ENCODE results near the gene SKA3.
"Not testable (repeated sequence)": the region's sequence is repeated elsewhere in the genome, so short reads cannot be mapped to it uniquely, and the experiment has no call there.

SKA3 gene

DNA sequence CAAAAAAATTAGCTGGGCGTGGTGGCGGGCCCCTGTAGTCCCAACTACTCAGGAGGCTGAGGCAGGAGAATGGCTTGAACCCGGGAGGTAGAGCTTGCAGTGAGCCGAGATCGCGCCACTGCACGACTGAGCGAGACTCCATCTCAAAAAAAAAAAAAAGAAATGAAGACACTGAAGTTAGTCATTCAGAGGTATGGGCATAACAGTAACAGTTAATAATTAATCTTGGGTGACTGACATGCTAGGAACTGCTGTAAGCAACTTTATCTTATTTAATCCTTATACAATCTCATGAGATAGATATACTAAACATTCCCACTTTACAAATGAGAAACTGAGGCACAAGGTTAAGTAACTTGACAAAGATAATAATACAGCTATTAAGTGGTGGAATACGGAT, 4.9 kb downstream of the SKA3 start:
- DNase-seq (ENCODE audit: low read depth in 3 of 3): no peak

DNA sequence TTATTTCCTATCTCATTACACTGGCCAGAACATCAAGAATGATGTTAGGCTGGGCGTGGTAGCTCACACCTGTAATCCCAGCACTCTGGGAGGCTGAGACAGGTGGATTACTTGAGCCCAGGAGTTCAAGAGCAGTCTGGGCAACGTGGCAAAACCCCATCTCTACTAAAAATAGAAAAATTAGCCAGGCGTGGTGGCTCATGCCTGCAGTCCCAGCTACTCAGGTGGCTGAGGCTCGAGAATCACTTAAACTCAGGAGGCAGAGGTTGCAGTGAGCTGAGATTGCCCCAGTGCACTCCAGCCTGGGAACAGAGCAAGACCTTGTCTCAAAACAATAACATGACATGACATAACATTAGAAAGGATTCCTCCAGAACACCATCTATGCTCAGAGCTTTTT, 10.7 kb downstream of the SKA3 start:
- DNase-seq (ENCODE audit: low read depth in 3 of 3): not testable (repeated sequence)

DNA sequence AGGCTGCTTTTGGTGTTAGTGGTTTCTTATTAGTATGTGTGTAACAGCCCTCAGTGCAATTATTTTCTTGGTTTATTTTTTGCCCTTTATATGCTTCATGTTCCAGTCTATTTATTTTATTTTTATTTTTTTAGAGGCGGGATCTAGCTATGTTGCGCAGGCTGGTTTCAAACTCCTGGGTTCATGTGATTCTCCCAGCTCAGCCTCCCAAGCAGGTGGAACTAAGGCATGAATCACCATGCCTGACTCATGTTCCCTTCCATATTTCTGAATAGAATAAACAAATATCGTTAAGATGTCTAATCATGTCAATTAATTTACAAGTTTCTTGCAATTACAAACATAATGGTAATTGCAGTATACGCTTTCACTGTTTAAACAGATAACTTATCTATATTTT, 11.7 kb downstream of the SKA3 start:
- DNase-seq (ENCODE audit: low read depth in 3 of 3): no peak

DNA sequence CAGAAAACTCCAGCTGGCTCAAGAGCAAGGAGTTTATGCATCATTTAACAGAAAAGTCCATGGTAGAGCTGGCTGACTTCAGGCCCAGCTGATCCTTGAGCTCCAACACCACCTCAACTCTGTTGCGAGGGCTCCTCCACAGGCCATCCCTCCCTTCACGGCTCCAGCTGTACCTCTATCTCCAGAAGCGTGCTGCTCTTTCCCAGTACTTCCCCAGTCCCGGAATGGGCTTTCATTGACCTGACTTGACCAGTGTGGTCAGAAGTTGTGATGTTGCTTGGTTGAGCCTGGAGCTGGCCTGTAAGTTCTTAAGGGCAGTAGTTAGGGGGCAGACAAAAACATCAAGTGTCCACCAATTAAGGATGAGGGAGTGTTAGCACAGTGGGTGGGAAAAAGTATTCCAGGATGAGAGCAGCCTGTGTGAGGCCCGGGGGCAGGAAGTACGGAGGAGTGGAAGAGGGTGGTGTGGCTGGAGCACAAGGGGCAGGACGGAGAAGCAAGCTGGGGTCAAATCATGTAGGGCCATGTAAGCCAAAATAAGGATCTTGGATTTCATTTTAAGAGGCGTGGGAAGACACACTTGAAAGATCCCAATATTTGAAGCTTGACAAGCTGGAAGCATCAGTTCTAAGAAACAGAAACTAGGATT, 24.0 kb downstream of the SKA3 start:
- DNase-seq (ENCODE audit: low read depth in 3 of 3): no peak

DNA sequence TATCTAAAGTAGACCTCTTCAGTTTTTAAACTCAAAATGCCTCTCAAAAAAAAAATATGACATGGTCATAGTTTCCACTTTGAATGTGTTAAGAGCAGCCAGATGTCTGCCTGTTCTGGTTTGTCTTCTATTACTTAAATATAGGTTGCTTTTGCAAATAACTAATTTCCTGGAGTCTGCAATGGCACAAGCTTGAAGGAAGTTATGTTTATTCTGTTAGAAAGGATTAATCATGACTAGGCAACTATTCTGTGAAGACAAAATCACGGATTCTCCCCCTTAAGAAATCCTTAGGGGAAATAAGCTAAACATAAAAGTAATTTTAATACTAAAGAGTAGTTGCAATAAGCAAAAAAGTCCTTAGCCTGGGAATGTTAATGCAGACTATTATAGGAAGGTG, 26.3 kb downstream of the SKA3 start:
- DNase-seq (ENCODE audit: low read depth in 3 of 3): no peak

DNA sequence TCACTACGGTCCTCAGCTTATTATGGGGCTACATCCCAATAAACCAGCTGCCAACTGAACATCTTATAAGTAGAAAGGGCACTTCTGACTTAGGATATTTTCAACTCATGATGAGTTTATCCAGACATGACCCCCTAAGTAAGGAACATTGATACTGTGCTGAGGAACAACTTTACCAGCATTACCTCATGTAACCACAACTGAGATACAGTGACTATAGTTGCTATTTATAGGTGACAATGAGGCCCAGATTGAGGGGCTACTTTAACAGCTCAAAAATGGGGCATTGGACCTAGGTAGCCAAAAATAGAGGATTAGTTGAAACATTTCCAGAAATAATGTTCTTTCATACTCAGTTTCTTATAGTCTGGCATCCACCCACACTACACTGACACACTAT, 26.8 kb downstream of the SKA3 start:
- no peak for DNase-seq (ENCODE audit: low read depth in 3 of 3)

DNA sequence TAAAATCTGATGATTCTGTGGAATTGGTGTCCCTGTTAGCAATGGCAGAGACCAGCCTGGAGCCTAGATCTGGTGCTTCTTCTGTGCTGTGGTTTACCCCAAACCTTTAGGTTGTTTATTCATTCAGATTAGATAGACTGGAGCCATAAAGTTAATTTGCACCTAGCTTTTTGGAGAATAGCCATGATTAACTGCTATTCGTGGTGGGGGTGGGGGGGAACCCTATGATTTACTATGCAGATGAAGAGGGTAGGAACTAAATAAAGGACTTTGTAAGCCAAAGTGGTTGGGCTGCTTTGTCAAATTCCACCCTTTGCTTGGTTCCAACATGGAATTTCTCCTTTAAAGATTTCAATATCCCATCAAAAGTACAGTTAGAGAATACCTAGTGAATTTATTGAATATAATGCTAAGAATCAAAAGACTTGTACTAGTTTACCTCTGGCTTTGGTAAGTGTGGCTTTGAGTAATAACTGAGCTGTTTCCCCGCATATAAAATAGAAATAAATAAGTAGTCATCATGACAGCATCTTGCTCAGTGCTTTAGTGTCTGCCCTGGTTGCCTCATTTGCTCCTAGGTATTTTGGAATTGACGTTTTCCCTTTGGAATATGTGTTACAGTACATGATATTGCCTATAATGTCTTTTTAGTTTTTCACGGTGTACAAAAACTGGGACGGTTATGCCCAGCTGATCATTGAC, 27.6 kb downstream of the SKA3 start:
- no peak for DNase-seq (ENCODE audit: low read depth in 3 of 3)

DNA sequence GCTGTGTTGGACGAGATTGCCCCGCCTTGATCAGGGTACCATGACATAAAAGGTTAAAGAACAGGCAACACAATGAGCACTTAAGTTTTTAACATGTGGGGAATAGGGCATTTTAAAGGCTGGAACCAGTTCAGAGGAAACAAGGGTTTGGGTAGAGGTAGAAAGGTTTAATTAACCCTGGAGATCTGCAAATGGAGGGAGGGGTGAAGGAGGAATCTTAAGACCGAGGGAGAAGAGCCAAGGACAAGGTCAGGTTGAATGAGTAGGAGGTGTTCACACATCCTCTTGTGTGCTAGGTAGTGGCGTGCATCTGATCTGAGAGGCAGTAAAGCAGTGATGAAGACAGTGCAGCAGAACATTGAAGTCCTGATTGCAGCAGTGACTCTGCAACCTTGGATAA, 28.5 kb downstream of the SKA3 start:
- DNase-seq (ENCODE audit: low read depth in 3 of 3): no peak

DNA sequence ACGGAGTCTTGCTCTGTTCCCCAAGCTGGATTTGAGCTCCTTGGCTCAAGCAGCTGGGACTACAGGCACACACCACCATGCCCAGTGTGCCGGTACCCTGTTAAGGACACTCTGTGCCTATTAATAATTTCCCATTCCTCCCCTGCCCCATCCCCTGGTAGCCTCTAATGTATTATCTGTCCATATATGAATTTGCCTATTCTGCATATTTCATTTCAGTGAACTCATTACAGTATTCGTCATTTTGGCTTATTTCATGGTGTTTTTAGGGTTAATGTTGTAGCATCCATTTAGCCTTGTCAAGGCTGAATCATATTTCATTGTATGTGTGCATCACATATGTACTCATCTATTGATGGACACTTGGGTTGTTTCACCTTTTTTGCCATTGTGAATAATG, 33.6 kb downstream of the SKA3 start:
- no peak for DNase-seq (ENCODE audit: low read depth in 3 of 3)

DNA sequence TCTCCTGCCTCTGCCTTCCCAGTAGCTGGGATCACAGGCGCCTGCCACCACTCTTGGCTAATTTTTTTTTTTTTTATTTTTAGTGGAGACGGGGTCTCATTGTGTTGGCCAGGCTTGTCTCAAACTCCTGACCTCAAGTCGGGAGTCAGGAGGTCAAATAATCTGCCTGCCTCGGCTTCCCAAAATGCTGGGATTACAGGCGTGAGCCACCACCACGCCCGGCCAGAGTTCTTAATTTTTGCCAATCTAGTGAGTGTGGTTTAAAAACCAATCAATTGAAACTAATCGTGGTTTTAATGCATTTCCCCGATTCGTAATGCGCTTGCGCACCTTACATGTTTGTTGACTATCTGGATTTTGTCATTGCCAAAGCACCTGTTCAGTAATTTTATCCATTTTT, 37.0 kb downstream of the SKA3 start:
- DNase-seq (ENCODE audit: low read depth in 3 of 3): no peak

DNA sequence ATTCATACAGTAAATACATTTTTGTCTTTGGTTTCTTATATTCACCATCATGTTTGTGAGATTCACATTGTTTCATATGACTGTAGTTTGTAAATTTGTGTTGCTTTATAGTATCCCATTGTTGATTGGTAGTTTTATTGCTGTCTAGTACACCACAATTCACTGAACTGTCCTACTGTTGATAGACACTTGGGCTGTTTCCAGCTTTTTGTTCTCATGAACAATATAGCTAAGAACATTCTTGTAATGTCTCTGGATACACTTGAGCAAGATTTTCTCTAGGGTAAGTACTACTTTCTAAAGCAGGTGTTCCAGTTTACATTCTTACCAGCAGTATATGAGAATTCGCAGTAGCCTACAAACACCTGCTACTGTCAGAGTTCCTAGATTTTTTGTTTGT, 37.8 kb downstream of the SKA3 start:
- no peak for DNase-seq (ENCODE audit: low read depth in 3 of 3)

DNA sequence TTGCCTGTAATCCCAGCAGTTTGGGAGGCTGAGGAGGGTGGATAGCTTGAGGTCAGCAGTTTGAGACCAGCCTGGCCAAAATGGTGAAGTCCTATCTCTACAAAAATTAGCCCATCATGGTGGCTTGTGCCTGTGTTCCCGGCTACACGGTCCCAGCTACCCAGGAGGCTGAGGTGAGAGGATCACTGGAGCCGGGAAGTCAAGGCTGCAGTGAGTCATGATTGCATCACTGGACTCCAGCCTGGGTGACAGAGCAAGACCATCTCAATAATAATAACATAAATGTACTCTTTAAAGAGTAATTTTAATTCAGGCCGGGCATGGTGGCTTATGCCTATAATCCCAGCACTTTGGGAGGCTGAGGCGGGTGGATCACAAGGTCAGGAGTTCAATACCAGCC, 38.7 kb downstream of the SKA3 start:
- DNase-seq (ENCODE audit: low read depth in 3 of 3): no peak

DNA sequence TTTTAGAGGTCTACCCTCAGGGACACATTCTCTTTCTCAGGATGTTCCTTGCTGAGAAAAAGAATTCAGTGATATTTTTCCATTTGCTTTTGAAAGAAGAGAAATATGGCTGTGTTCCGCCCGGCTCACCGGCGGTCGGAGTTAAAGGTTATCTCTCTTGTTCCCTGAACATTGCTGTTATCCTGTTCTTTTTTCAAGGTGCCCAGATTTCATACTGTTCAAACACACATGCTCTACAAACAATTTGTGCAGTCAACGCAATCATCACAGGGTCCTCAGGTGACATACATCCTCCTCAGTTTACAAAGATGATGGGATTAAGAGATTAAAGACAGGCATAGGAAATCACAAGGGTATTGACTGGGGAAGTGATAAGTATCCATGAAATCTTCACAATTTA, 40.5 kb downstream of the SKA3 start:
- not testable (repeated sequence) for DNase-seq (ENCODE audit: low read depth in 3 of 3)

DNA sequence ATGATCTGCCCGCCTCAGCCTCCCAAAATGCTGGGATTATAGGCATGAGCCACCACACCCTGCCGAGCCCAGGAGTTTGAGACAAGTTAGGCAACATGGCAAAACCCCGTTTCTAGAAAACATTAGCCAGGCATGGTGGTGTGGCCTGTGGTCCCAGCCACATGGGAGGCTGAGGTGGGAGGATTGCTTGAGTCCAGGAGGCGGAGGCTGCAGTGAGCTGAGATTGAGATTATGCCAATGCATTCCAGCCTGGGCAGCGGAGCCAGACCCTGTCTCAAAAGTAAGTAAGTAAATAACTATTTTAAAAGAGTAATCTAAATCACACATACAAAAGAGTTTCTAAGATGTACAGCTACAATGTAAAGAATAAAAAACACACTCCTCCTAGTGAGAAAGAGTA, 41.9 kb downstream of the SKA3 start:
- DNase-seq (ENCODE audit: low read depth in 3 of 3): no peak

DNA sequence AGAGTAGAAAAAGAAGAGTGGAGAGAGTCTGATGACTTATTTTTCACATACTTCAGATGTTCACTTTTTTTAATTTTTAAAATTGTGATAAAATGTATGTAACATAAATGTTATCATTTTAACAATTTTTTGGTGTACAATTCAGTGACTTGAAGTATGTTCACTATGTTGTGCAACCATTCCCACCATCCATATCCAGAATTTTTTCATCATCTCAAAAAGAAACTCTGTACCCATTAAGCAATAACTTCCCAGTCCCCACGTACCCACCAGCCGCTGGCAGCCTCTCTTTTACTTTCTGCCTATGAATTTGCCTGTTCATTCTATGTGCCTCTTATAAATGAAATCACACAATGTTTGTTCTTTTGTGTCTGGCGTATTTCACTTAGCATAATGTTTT, 43.3 kb downstream of the SKA3 start:
- DNase-seq (ENCODE audit: low read depth in 3 of 3): no peak

DNA sequence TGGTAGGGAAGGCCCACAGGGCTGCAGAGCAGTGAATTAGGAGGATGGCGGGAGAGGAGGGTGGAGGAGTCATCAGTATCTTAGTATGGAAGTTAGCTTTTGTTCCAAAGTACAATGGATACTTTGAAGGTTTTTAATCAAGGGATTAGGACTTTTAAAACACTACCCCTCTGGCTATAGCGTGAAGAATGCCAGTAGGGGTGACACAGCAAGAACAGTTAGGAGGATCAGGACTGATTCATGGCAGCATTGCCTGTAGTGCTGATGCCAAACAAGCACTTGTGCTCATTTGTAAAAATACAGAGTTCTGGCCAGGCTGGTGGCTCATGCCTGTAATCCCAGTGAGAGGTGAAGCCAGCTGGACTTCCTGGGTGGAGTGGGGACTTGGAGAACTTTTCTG, 46.2 kb downstream of the SKA3 start:
- DNase-seq (ENCODE audit: low read depth in 3 of 3): no peak

DNA sequence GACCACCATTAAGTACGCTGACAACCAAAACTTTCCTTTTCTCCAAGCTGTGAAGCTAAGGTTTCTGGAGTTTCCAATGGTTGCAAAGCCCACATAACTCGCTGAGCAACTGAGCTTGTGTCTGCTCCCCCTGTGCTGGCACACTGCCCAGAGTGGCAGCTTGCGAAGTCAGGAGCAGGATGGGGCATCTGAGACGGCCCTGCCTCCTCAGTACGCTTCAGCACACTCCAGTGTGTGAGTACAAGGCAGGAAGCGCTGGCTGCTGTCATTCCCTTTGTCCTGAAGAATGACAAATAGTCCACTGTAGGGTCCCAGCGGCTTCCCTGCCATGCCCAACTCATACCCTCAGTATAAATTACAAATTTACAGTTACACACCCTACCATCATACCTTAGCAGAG, 51.5 kb downstream of the SKA3 start:
- no peak for DNase-seq (ENCODE audit: low read depth in 3 of 3)

DNA sequence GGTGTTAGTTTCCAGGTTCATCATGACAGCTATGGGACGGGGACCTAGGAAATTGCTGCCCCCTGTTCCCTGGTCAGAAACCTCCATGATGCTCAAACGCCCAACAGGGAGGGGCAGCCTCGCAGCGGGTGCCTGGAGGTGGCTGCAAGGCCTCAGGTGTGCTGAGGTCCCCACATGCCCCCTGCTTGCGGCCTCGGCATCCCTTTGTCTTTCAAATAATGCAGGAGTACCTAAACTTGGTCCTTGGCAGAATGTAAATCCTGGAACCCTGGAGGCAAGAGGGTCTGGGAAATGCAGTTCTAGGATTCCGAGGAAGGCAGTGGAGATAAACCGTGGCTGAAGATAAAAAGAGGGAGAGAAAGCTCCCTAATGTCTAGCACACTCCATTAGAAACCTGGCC, 52.4 kb downstream of the SKA3 start:
- no peak for DNase-seq (ENCODE audit: low read depth in 3 of 3)

DNA sequence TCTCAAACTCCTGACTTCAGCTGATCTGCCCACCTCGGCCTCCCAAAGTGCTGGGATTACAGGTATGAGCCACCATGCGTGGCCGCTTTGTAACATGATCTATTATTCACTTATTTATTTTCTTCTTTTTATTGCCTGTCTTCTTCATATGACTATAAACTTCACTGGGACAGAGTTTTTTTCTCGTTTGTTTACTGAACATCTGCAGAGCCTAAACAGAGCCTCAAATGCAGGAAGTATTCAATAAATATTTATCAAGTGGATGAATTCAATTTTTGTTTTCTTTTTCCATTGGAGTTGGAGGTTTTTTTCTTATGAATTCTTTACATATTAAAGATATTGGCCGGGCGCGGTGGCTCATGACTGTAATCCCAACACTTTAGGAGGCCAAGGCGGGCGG, 54.7 kb downstream of the SKA3 start:
- DNase-seq (ENCODE audit: low read depth in 3 of 3): no peak

DNA sequence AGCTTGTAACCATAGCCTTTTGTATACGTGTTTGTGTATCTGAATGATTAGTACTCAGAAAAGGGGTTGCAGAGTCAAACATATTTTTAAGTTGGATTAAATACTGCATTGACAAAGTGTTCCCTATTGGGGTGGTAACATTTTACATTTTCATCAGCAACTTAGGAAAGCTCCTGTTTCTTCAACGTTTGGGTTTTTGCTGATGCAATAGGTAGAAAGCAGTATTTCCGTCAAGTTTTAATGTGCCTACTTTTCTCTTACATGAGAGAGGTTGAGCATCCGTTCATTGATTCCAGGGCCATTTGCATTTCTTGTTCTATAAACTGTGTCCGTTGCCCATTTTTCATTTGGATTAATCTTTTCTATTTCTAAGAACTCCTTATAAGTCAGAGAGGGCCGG, 56.2 kb downstream of the SKA3 start:
- no peak for DNase-seq (ENCODE audit: low read depth in 3 of 3)

DNA sequence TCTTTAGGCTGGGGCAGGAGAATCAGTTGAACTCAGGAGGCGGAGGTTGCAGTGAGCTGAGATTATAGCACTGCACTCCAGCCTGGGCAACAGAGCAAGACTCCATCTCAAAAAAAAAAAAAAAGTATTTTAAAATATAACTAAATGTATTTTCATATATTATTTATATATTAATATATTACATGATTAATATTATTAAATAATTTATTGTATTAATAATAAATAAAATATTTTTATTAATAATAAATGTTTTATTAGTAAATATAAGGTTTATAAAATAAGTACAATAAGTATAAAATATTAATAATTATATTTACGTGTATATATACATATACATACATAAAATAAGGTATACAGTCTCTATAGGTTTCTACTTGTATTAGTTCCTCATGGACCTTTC, 56.8 kb downstream of the SKA3 start:
- DNase-seq (ENCODE audit: low read depth in 3 of 3): no peak

DNA sequence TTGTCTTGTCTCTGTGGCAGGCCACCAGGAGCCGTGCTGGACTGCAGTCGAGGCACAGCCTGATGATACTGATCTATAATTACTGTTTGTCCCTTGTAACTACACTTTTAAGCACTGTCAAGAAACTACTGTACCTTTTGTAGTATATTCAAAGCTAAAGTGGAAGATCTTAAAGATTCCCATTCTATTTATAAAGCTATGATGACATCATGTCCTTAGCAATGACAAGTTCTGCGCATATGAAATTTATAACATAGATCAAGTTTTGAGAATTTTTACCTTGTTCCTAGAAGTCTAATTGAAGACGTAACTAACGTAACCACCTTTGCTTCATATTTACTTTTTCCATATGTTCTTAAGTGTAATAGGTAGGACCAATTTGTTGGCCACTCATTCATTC, 58.2 kb downstream of the SKA3 start:
- no peak for DNase-seq (ENCODE audit: low read depth in 3 of 3)

DNA sequence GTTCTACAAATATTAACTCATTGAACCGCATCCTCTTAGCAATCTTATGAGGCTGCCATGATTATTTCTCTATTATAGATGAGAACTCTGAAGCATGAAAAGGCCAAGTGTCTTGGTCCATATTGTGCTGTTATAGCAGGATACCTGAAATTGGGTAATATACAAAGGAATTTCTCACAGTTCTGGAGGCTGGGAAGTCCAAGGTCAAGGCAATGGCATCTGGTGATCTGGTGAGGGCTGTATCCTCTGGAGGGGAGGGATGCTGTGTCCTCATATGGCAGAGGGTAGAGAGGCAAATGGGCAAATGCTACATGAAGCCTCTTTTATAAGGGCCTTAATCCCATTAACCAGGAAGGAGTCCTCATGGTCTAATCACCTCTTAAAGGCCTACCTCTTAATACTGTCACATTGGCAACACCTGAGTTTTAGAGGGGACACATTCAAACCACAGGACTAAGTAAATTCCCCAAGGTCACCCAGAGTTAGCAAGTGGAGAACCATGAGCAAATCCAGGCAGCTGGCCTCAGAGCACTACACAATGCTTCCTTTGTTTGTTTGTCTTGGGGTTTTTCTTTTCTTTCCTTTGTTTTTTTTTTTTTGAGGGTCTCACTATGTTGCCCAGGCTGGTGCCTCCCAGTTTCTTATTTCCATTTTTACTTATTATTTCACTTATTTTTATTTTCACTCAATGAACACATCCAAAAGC, 59.1 kb downstream of the SKA3 start:
- no peak for DNase-seq (ENCODE audit: low read depth in 3 of 3)
